Lung (tissue), 12 donors: ENCODE measurements around the gene INPP1. TPM values are rescaled to one million over a fixed set of nuclear protein-coding genes. Genes with fewer than 3 reads are reported as not detected.
A peak's percentile ranks its signal among the peaks of the same experiment; 100 is the strongest.

Experiments
- ATAC-seq: fragments of 200-7000 bp; cut with Tn5 transposase; one replicate; pipeline ENCODE4 v1.9.1; 2020; ENCODE audit warnings: moderate number of reproducible peaks; ENCODE audit not compliant: insufficient read depth, low FRiP score
- DNase-seq, 3 donors: peaks; one replicate each; pipeline ENCODE4 v3.0.0-alpha.2; 2013 to 2017
- H3K27ac ChIP-seq, 2 donors: one replicate each; pipeline ENCODE4 v1.5.1; 2013; ENCODE audit warnings: mild to moderate bottlenecking in 2 of 2, moderate library complexity in 2 of 2, control low read depth in 1 of 2, inconsistent platforms in 1 of 2, low read depth in 1 of 2, low read length in 1 of 2
- H3K27me3 ChIP-seq, 3 donors: one replicate each; pipeline ENCODE4 v1.5.1; 2013; ENCODE audit warnings: low read length in 2 of 3; ENCODE audit not compliant: control insufficient read depth in 3 of 3, insufficient read depth in 3 of 3
- H3K36me3 ChIP-seq, 4 donors: one replicate each; pipeline ENCODE4 v1.5.1; 2013; ENCODE audit warnings: low read length in 4 of 4, mild to moderate bottlenecking in 1 of 4, moderate library complexity in 1 of 4; ENCODE audit not compliant: control insufficient read depth in 4 of 4, insufficient read depth in 4 of 4
- H3K4me1 ChIP-seq, 5 donors: one replicate each; pipeline ENCODE4 v1.5.1; 2013; ENCODE audit warnings: low read length in 5 of 5, mild to moderate bottlenecking in 2 of 5, moderate library complexity in 1 of 5; ENCODE audit not compliant: control insufficient read depth in 5 of 5, insufficient read depth in 5 of 5
- H3K4me3 ChIP-seq: one replicate; pipeline ENCODE4 v1.5.1; 2013; ENCODE audit warnings: mild to moderate bottlenecking, control low read depth, moderate library complexity
- H3K9ac ChIP-seq, 2 donors: one replicate each; pipeline ENCODE4 v1.5.1; 2013; ENCODE audit warnings: low read length in 2 of 2, control low read depth in 1 of 2; ENCODE audit not compliant: insufficient read depth in 1 of 2
- H3K9me3 ChIP-seq, 4 donors: one replicate each; pipeline ENCODE4 v1.5.1; 2013; ENCODE audit warnings: low read length in 3 of 4, mild to moderate bottlenecking in 1 of 4, moderate library complexity in 1 of 4; ENCODE audit not compliant: control insufficient read depth in 4 of 4, insufficient read depth in 3 of 4
- CTCF ChIP-seq: IDR thresholded peaks from 2 replicates; pipeline ENCODE4 v1.5.1; 2012; ENCODE audit warnings: mild to moderate bottlenecking; ENCODE audit errors: control extremely low read depth, extremely low read depth
- WGBS, 2 donors: extraction: QIAGEN DNeasy Blood & Tissue Kit; methylation state at CpG; one replicate each; pipeline ENCODE4 v1.1.7; 2013; 5-methylcytosine and 5-hydroxymethylcytosine counted together
- polyA plus RNA-seq, 2 donors: library from polyadenylated mRNA; stranded (reverse); fragments of 200-250 nt; gene quantifications; one replicate each; pipeline ENCODE4 v1.2.1, GENCODE V29; 2013
- total RNA-seq, 2 donors: library from RNA; depleted of rRNA in 1 of 2; stranded (reverse); fragments of >200 nt in 1 of 2; gene quantifications; one replicate each; pipeline ENCODE4 v1.2.1, GENCODE V29; 2014 to 2021
- donor health status: control.
- donor health status: control.
- donor health status: Bipolar disorder and iron deficiency.
- donor health status: healthy.
- donor health status: DM: yes; HTN: yes; CAD: no.

Gene INPP1
- total and polyA plus RNA-seq, 4 donors, result 15.7 to 26.7 (median 18.5) TPM

- H3K36me3 ChIP-seq, result no peaks in the 10 kb centered on the region
- H3K4me3 ChIP-seq, result no peak overlapping the region
- H3K27ac ChIP-seq, result peak overlapping the region in 1 of 2 donors; percentile 25
- no peaks in the 10 kb centered on the region for H3K9me3 ChIP-seq
- no peak for TF ChIP-seq CTCF
- peaks cover 0 to 11% (median 6%) of the 10 kb centered on the region in 5 donors for H3K4me1 ChIP-seq
- 36 to 62% methylated on average over 3 of the region's 3 CpGs for WGBS, 2 donors
- ATAC-seq (no peak), DNase-seq (no peak)
- no peak overlapping the region for H3K9ac ChIP-seq
- H3K27me3 ChIP-seq, result peaks cover 0 to 7% (median 7%) of the 10 kb centered on the region in 3 donors
Measured at GRCh38 chr2:190410166-190410565, 66.8 kb downstream of the INPP1 start.

GRCh38 chr2:190412966-190413365, 69.6 kb downstream of the INPP1 start:
- no peak overlapping the region for H3K27ac ChIP-seq

GRCh38 chr2:190413421-190413820, 70.0 kb downstream of the INPP1 start:
- Histone ChIP-seq H3K9me3 (no peaks in the 10 kb centered on the region), H3K9ac (no peak overlapping the region), H3K4me1 (peaks cover 0 to 9% (median 4%) of the 10 kb centered on the region in 5 donors), H3K4me3 (no peak overlapping the region), H3K36me3 (peaks cover 0 to 2% (median 0%) of the 10 kb centered on the region in 4 donors), H3K27ac (peak overlapping the region in 1 of 2 donors; percentile 55), H3K27me3 (peaks cover 0 to 7% (median 5%) of the 10 kb centered on the region in 3 donors)
- WGBS, 2 donors, result 41 to 52% methylated on average over 4 of the region's 4 CpGs
- DNase-seq (no peak), ATAC-seq (no peak)
- TF ChIP-seq CTCF, result no peak

More at GRCh38 chr2:190412966-190413365, 69.6 kb downstream of the INPP1 start:
- Histone ChIP-seq H3K4me3 (no peak overlapping the region), H3K36me3 (peaks cover 0 to 1% (median 0%) of the 10 kb centered on the region in 4 donors), H3K27me3 (peaks cover 0 to 7% (median 5%) of the 10 kb centered on the region in 3 donors), H3K9ac (no peak overlapping the region), H3K4me1 (peaks cover 0 to 9% (median 4%) of the 10 kb centered on the region in 5 donors), H3K9me3 (no peaks in the 10 kb centered on the region)
- 69% methylated on average over 3 of the region's 3 CpGs for WGBS, 2 donors
- DNase-seq, result no peak
- no peak for ATAC-seq
- no peak for TF ChIP-seq CTCF

- Histone ChIP-seq H3K9me3 (no peaks in the 10 kb centered on the region), H3K36me3 (peaks cover 0 to 2% (median 0%) of the 10 kb centered on the region in 4 donors), H3K27ac (no peak overlapping the region), H3K9ac (no peak overlapping the region), H3K27me3 (no peaks in the 10 kb centered on the region), H3K4me1 (peaks cover 0 to 12% (median 0%) of the 10 kb centered on the region in 5 donors), H3K4me3 (no peak overlapping the region)
- TF ChIP-seq CTCF, result no peak
- DNase-seq, result no peak
- 95 to 96% methylated on average over 4 of the region's 4 CpGs for WGBS, 2 donors
- ATAC-seq, result no peak
Measured at GRCh38 chr2:190415251-190415650, 71.9 kb downstream of the INPP1 start.
